Measurements from ENCODE around the gene UQCC5.

UQCC5 gene

DNA sequence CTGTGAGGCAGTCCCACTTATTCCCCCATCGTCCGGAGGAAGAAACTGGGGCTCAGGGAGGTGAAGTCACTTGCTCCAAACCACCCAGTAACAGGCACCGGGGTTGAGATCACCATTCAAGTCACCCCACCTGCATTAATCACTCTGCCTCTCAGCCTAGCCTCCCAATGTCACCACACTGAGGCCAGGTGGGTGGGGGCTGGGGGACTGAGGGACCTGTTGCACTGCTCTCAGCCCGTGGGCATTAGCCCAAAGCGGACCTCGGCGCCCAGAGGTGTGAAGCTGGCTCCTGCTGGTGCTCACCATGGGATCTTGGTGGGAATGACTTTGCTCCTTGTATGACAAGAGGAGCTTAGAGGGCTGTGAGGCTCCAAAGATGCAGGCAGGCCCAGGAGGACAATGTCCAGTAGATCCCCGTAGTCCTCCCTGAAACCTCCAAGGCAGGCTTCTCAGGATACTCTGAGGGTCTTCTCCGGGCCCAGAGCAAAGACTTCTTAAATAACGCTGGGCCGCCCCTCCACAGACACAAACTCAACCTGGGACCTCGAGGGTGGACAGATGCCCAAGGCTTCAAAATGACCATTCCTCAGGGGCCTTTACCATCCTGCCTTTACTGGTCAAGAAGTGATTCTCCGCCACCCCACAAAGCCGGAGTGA lies 4.4 kb upstream of the UQCC5 start:
- TF ChIP-seq, protein P1, sequence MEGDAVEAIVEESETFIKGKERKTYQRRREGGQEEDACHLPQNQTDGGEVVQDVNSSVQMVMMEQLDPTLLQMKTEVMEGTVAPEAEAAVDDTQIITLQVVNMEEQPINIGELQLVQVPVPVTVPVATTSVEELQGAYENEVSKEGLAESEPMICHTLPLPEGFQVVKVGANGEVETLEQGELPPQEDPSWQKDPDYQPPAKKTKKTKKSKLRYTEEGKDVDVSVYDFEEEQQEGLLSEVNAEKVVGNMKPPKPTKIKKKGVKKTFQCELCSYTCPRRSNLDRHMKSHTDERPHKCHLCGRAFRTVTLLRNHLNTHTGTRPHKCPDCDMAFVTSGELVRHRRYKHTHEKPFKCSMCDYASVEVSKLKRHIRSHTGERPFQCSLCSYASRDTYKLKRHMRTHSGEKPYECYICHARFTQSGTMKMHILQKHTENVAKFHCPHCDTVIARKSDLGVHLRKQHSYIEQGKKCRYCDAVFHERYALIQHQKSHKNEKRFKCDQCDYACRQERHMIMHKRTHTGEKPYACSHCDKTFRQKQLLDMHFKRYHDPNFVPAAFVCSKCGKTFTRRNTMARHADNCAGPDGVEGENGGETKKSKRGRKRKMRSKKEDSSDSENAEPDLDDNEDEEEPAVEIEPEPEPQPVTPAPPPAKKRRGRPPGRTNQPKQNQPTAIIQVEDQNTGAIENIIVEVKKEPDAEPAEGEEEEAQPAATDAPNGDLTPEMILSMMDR (IDR thresholded peaks at IDR 0.05; ENCODE audit: low read depth, low read length): no peak
- DNase-seq (ENCODE audit: low read depth, low spot score): no peak
- in situ Hi-C loops (cut with HindIII; ENCODE audit: low sequenced_read_pairs): no loop called here
- peak overlapping the region; percentile 73 for H3K4me3 ChIP-seq (ENCODE audit: low read depth, low read length)

DNA sequence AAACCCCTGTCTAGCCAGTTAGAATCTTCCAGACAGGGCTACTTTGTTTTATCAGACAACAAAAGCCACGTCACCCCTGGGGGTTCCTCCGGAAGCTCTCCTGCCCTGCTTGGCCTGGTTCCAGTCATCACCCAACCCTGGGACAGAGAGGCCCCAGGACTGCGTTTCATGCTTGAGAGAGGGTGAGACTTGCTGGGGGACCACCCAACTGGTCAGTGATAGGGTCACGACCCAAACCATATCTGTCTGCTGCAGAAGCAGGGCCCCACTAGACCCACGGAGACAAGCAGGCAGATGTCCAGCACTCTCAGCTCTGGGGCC lies 3.9 kb upstream of the UQCC5 start:
- H3K4me3 ChIP-seq (ENCODE audit: low read depth, low read length): peak overlapping the region; percentile 73
- TF ChIP-seq, protein P1 (IDR thresholded peaks at IDR 0.05; ENCODE audit: low read depth, low read length): no peak
- DNase-seq (ENCODE audit: low read depth, low spot score): peak; percentile 61
- in situ Hi-C loops (cut with HindIII; ENCODE audit: low sequenced_read_pairs): no loop called here

DNA sequence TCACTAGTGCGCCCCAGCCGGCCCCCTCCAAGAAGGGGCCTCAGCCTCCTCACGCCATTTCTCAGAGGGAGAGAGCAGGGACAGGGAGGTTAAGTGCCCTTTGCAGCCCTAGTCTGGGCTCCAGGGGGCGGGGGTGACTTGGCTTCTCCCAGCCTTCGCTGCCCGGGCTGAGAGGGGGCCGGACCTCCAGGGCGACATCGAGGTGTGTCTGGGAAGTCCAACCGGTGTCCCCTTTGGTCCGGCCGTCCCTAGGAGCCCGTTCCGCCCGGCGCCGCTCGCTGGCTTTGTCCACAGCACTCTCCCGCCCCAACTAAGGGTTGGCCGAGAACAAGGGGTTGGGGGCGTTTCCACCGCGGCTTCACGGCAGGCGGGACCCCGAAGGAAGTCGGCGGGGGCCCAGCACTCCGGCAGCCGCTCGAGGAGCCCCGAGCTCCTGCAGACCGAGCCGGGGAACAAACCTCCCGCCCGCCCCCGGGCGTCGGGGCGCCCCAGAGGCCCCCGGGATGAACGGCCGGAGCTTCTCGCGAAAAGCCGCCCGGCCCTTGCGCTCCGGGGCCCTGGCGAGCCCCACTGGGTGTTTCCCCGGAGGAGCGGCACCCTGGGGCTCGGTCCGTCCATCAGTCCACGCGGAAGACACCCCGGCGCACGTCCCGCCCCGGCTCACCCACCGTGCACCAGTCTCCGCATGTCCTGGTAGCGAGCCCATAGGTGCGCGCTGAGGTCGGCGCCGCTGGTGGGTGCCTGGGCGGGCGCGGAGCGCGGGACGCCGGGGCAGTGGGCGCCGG lies 3.4 kb upstream of the UQCC5 start:
- peak; percentile 18 for DNase-seq (ENCODE audit: low read depth, low spot score)
- in situ Hi-C loops (cut with HindIII; ENCODE audit: low sequenced_read_pairs): no loop called here
- TF ChIP-seq, protein P1 (IDR thresholded peaks at IDR 0.05; ENCODE audit: low read depth, low read length): peak; percentile 5
- peak overlapping the region; percentile 73 for H3K4me3 ChIP-seq (ENCODE audit: low read depth, low read length)

DNA sequence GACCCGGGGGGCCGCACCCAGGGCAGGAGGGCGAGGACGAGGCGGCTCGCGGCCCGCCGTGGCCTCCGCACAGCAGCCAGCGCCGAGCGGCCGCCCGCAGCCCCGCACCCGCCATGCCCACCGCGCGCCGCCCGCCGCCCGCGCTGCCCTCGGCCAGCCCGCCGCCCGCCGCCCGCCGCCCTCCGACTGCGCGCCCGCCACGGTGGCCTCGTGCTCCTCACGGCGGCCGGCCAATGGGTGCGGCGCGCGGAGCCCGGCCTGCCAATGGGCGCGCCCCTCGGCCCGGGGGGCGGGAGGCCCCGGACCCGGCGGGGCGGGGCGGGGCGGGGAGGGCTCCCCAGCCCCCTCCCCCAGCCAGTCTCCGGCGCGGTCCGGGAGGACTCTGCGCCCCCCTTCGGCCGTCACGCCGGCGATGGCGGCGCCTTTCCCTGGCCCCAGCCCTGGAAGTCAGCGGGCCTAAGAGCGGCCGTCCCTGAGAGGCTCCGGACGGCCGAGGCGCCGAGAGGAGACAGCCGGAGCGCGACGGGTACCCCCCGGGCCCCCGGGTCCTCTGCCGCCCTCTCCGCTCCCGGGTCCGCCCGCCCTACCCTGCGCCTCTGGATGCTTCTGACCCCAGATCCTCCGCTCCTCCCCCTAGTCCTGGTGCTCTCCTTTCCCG lies 2.7 kb upstream of the UQCC5 start, which contains the start of gene NT5DC2:
NT5DC2 (minus strand) TSS at position 235 of the 658 bp plus-strand sequence; CDS start at position 115, 120 bp downstream.
- in situ Hi-C loops (cut with HindIII; ENCODE audit: low sequenced_read_pairs): no loop called here
- peak within 1 kb of the TSS; percentile 73 for H3K4me3 ChIP-seq (ENCODE audit: low read depth, low read length)
- TF ChIP-seq, protein P1 (IDR thresholded peaks at IDR 0.05; ENCODE audit: low read depth, low read length): peak; percentile 16
- DNase-seq (ENCODE audit: low read depth, low spot score): peak; percentile 61

DNA sequence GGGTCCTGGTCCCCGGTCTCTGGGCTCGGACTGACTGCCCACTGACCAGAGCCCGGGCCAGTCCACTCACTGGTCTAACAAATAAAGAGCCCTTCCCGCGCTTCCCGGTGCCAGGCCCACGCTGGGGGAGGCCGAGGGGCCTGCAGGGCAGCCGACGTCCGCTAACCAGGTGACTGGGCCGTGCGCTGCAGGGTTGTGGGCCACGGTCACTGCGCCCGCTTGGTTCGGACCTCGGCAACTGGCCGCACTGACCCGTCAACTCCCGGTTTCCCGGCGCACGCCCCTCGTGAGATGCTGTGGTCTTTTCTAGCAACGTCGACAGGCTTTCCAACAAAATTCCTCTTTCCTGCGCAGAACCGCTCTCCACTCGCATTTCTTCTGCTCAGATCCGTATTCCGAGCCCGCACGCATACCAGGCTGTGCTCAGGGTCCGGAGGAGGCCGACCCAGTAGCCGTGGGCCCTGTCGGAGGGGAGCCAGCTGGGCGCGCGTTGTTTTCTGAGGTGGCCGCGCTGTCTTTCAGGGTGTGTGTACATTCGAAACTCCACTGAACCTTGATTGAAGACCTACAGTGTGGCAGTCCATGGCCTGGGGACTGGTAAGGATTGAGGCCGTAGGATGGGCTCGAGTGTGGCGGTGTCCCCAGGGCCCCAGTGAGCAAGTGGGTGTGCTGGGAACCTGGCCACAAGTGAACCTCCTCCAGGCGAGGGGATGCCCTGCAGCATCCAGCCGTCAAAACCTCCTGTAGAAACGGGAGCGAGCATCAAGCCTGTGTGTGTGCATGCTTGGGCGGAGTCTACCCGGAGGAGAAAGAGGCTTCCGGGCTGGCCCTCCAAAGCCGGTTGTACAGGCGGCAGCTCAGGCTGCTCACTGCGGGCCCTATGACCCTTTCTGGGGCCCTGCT lies 1.9 kb upstream of the UQCC5 start:
- TF ChIP-seq, protein P1 (IDR thresholded peaks at IDR 0.05; ENCODE audit: low read depth, low read length): no peak
- peak; percentile 38 for DNase-seq (ENCODE audit: low read depth, low spot score)
- H3K4me3 ChIP-seq (ENCODE audit: low read depth, low read length): peak overlapping the region; percentile 55
- in situ Hi-C loops (cut with HindIII; ENCODE audit: low sequenced_read_pairs): no loop called here
